Measurements from ENCODE around the gene HES1. TPM values are rescaled to one million over a fixed set of nuclear protein-coding genes. Genes with fewer than 3 reads are reported as not detected.

The HES1 gene
- total and polyA plus RNA-seq, 9 of the 15 experiments (the other 6 are each of a cell fraction or from before 2014, with no cell fraction given): 3.4 to 37.0 (median 19.3) TPM

DNA sequence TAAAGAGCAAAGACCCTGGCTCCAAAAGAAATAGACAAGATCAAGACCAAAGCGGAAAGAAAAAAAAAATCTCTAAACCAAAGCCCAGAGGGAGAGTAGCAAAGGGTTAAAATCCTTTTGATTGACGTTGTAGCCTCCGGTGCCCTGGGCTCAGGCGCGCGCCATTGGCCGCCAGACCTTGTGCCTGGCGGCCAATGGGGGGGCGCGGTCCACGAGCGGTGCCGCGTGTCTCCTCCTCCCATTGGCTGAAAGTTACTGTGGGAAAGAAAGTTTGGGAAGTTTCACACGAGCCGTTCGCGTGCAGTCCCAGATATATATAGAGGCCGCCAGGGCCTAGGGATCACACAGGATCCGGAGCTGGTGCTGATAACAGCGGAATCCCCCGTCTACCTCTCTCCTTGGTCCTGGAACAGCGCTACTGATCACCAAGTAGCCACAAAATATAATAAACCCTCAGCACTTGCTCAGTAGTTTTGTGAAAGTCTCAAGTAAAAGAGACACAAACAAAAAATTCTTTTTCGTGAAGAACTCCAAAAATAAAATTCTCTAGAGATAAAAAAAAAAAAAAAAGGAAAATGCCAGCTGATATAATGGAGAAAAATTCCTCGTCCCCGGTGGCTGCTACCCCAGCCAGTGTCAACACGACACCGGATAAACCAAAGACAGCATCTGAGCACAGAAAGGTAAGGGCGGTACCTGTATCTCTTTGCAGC is at the start of gene HES1 (continued):
- TF ChIP-seq ELK3 (CRISPR knock-in tag; IDR thresholded peaks at IDR 0.05): no peak
- TF ChIP-seq HIVEP1 (CRISPR knock-in tag; IDR thresholded peaks at IDR 0.05): no peak
- peak in 1 of 2 experiments; percentile 81; a peak in 2 of 4 replicates for TF ChIP-seq SIN3A (IDR thresholded peaks at IDR 0.05; ENCODE audit: borderline replicate concordance in 2 of 2, control insufficient read depth in 1 of 2, low read depth in 2 of 2, low read length in 2 of 2)
- TF ChIP-seq LCOR (CRISPR knock-in tag; IDR thresholded peaks at IDR 0.05): peak; percentile 76
- peak; percentile 96 for TF ChIP-seq REST (IDR thresholded peaks at IDR 0.05; ENCODE audit: borderline replicate concordance)
- peak; percentile 90 for TF ChIP-seq REST (CRISPR knock-in tag; IDR thresholded peaks at IDR 0.05; ENCODE audit: low read depth)
- TF ChIP-seq ADNP (tag; IDR thresholded peaks at IDR 0.05): no peak
- TF ChIP-seq MITF (IDR thresholded peaks at IDR 0.05): no peak
- TF ChIP-seq, protein P1, sequence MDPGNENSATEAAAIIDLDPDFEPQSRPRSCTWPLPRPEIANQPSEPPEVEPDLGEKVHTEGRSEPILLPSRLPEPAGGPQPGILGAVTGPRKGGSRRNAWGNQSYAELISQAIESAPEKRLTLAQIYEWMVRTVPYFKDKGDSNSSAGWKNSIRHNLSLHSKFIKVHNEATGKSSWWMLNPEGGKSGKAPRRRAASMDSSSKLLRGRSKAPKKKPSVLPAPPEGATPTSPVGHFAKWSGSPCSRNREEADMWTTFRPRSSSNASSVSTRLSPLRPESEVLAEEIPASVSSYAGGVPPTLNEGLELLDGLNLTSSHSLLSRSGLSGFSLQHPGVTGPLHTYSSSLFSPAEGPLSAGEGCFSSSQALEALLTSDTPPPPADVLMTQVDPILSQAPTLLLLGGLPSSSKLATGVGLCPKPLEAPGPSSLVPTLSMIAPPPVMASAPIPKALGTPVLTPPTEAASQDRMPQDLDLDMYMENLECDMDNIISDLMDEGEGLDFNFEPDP (CRISPR knock-in tag; IDR thresholded peaks at IDR 0.05): no peak
- TF ChIP-seq, protein P2, sequence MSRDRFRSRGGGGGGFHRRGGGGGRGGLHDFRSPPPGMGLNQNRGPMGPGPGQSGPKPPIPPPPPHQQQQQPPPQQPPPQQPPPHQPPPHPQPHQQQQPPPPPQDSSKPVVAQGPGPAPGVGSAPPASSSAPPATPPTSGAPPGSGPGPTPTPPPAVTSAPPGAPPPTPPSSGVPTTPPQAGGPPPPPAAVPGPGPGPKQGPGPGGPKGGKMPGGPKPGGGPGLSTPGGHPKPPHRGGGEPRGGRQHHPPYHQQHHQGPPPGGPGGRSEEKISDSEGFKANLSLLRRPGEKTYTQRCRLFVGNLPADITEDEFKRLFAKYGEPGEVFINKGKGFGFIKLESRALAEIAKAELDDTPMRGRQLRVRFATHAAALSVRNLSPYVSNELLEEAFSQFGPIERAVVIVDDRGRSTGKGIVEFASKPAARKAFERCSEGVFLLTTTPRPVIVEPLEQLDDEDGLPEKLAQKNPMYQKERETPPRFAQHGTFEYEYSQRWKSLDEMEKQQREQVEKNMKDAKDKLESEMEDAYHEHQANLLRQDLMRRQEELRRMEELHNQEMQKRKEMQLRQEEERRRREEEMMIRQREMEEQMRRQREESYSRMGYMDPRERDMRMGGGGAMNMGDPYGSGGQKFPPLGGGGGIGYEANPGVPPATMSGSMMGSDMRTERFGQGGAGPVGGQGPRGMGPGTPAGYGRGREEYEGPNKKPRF (IDR thresholded peaks at IDR 0.05; ENCODE audit: low read depth, low read length): no peak
- no peak for TF ChIP-seq ZNF282 (CRISPR knock-in tag; IDR thresholded peaks at IDR 0.05)
- no peak for TF ChIP-seq PTBP1 (IDR thresholded peaks at IDR 0.05; ENCODE audit: low read depth, low read length)
